Endothelial cell (in vitro differentiated cells): ENCODE results near the gene SBF1. TPM values are rescaled to one million over a fixed set of nuclear protein-coding genes. Genes with fewer than 3 reads are reported as not detected.
A peak's percentile ranks its signal among the peaks of the same experiment; 100 is the strongest.

Source experiments
- DNase-seq: peaks from one replicate; pipeline ENCODE4 v3.0.0; 2021; ENCODE audit warnings: low spot score
- H3K27ac Mint-ChIP-seq: one replicate; pipeline ENCODE4 v1.8.0; 2021; ENCODE audit warnings: mixed read lengths, inconsistent platforms; ENCODE audit not compliant: unreplicated experiment
- H3K27me3 Mint-ChIP-seq: one replicate; pipeline ENCODE4 v1.8.0; 2021; ENCODE audit warnings: mild to moderate bottlenecking, moderate library complexity, mixed read lengths, inconsistent platforms; ENCODE audit not compliant: unreplicated experiment
- H3K36me3 Mint-ChIP-seq: one replicate; pipeline ENCODE4 v1.8.0; 2021; ENCODE audit warnings: mild to moderate bottlenecking, low read depth, mixed read lengths, inconsistent platforms; ENCODE audit not compliant: unreplicated experiment
- H3K4me1 Mint-ChIP-seq: one replicate; pipeline ENCODE4 v1.8.0; 2021; ENCODE audit warnings: mild to moderate bottlenecking, mixed read lengths, inconsistent platforms; ENCODE audit not compliant: unreplicated experiment
- H3K4me3 Mint-ChIP-seq: one replicate; pipeline ENCODE4 v1.8.0; 2021; ENCODE audit warnings: mild to moderate bottlenecking, mixed read lengths, inconsistent platforms; ENCODE audit not compliant: unreplicated experiment
- H3K9me3 Mint-ChIP-seq: one replicate; pipeline ENCODE4 v1.8.0; 2021; ENCODE audit warnings: mixed read lengths, inconsistent platforms; ENCODE audit not compliant: unreplicated experiment
- total RNA-seq: library from RNA; stranded (reverse); fragmentation: NEBNext Ultra II Directional; extraction: Animal tissue kit (Norgen Biotek cat#: 25700); gene quantifications from one replicate; pipeline ENCODE4 v1.2.1, GENCODE V29; 2021; ENCODE audit not compliant: unreplicated experiment
- TF ChIP-seq, protein P1 (sequence below): fragments of 200-600 bp; sonication (generic); IDR thresholded peaks from one replicate; pipeline ENCODE4 v1.5.0; 2021; ENCODE audit warnings: antibody characterized with exemption; ENCODE audit not compliant: unreplicated experiment

Gene SBF1
- total RNA-seq, 1 donor from 2014 or later, result 76.7 TPM

DNA sequence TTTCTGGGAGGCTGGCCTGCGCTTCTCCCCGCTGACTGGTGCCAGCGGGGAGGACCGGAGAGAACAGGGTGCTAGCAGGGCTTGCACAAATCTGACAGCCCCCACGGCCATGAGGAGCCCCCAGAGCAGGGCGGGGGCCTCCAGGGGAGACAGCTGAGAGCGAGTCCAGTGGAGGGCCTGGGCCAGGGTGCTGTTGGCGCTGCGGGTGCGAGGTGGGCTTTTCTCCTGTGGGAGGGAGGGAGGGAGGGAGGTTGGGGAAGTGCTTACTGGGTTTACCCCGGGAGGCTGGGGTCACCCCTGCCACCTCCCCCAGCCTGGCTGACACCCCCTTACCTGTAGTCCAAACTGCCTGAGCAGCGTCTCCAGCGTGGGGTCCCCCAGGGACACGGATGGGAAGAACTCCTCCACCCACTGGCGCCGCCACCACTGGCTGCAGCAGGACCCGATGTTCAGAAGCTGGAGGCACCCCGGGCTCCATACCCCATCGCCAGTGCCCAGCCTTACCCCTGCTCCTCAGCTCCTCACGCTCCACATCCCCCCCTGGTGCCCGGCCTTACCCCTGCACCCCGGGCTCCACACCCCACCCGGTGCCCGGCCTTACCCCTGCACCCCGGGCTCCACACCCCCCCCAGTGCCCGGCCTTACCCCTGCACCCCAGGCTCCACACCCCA lies 28.8 kb upstream of the SBF1 start:
- H3K4me1 Mint-ChIP-seq, result peaks cover 5% of the 10 kb centered on the region
- no peak for DNase-seq

DNA sequence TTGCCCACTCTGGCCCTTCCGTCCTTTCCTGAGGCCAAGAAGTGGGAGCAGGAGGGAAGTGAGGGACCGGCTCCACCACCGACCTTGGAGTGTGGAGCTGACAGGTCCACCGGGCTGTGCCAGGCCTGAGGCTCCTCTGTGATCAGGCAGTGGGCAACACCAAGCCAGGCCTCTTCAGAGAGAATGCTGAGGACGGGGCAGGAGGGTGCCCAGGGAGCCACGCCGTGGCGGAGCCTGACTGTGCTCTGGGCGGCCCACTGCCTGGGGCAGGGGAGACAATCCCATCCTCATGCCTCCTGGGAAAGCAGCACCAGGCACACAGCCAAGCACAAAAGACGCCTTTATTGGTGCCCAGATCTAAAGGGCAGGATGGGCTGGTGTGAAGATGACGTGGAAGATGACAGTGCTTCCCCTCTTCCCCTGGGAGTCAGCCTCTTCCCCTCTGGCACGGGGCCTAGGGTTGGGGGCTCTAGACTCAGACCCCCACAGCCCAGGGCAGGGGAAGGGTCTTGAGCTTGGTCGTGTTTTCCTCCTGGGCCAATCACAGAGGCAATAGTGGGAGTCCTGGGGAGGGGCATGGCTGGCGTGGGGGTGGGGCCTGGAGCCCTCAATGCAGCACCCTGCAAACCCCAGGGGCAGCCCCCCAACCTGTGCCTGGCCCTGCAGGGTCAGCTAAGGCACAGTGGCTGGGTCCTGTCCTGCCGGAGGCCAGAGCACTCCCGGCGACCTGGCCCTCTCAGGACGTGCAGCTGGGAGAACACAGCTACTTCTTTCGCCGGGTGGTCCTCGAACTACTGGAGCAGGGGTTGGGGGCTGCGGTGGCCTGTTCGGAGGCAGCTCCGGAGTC lies 28.0 kb upstream of the SBF1 start:
- Mint-ChIP-seq H3K36me3 (no peaks in the 10 kb centered on the region), H3K4me3 (no peak overlapping the region), H3K9me3 (no peaks in the 10 kb centered on the region), H3K27me3 (peaks cover 2% of the 10 kb centered on the region), H3K4me1 (peaks cover 3% of the 10 kb centered on the region), H3K27ac (no peak overlapping the region)
- DNase-seq, result no peak
- TF ChIP-seq, protein P1, sequence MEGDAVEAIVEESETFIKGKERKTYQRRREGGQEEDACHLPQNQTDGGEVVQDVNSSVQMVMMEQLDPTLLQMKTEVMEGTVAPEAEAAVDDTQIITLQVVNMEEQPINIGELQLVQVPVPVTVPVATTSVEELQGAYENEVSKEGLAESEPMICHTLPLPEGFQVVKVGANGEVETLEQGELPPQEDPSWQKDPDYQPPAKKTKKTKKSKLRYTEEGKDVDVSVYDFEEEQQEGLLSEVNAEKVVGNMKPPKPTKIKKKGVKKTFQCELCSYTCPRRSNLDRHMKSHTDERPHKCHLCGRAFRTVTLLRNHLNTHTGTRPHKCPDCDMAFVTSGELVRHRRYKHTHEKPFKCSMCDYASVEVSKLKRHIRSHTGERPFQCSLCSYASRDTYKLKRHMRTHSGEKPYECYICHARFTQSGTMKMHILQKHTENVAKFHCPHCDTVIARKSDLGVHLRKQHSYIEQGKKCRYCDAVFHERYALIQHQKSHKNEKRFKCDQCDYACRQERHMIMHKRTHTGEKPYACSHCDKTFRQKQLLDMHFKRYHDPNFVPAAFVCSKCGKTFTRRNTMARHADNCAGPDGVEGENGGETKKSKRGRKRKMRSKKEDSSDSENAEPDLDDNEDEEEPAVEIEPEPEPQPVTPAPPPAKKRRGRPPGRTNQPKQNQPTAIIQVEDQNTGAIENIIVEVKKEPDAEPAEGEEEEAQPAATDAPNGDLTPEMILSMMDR, result no peak

More for the DNA sequence above, 28.8 kb upstream of the SBF1 start:
- Mint-ChIP-seq H3K27ac (no peak overlapping the region), H3K4me3 (no peak overlapping the region), H3K36me3 (no peaks in the 10 kb centered on the region), H3K9me3 (no peaks in the 10 kb centered on the region), H3K27me3 (peaks cover 4% of the 10 kb centered on the region)
- TF ChIP-seq, protein P1, result no peak

- TF ChIP-seq, protein P1, result no peak
- Mint-ChIP-seq H3K9me3 (no peaks in the 10 kb centered on the region), H3K4me1 (peaks cover under 1% of the 10 kb centered on the region), H3K4me3 (no peak overlapping the region), H3K27me3 (peaks cover 2% of the 10 kb centered on the region), H3K36me3 (no peaks in the 10 kb centered on the region), H3K27ac (no peak overlapping the region)
- no peak for DNase-seq
Measured at GRCh38 chr22:50502096-50502495, 27.3 kb upstream of the SBF1 start.

DNA sequence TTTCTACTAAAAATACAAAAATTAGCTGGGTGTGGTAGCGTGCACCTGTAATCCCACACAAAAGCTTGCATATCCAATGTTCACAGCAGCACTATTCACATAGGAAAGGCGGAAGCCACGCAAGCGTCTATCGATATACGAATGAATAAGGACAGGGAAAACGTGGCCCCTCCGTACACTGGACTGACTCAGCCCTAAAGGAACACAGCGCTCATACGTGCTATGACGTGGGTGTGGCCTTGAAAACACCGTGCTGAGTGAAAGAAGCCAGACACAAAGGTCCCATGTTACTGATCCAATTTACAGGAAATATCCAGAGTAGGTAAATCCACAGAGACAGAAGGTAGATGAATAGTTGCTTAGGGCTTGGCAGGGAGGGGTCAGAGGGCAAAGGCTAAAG lies 25.6 kb upstream of the SBF1 start:
- no peak for DNase-seq
- Mint-ChIP-seq H3K9me3 (no peaks in the 10 kb centered on the region), H3K27me3 (peaks cover 2% of the 10 kb centered on the region), H3K36me3 (no peaks in the 10 kb centered on the region), H3K4me3 (no peak overlapping the region), H3K27ac (peak overlapping the region; percentile 70), H3K4me1 (no peaks in the 10 kb centered on the region)
- TF ChIP-seq, protein P1, result no peak
